Activated CD8-positive, alpha-beta memory T cell treated with anti-CD3 and anti-CD28 coated beads, Interleukin-2, amount 50 U/mL, for 24 hours (primary cell): ENCODE measurements around the gene GPR26.
"Not testable (repeated sequence)": the region's sequence is repeated elsewhere in the genome, so short reads cannot be mapped to it uniquely, and the experiment has no call there.

Source experiments
- DNase-seq: peaks from one replicate; pipeline ENCODE4 v3.0.0-alpha.2; 2020; ENCODE audit errors: extremely low read depth

Gene GPR26

DNA sequence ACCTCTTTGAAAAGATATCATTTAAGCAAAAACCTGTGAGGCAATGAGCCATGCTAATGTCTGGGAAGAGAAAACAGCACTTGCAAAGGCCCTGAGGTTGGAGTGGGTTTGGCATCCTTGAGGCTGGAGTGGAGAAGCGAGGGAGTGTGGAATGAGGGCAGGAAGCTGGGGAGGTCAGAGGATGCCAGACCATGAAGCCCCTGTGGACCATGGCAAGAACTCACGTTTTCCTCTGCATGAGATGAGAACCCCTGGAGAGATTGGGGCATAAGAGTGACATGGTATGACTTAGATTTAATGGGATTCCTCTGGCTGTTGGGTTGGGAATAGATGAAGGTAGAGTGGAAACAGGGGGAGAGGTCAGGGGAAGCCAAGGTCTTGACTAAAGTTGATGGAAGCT lies 49.4 kb downstream of the GPR26 start:
- DNase-seq: no peak

GRCh38 chr10:123717336-123717735 lies 51.2 kb downstream of the GPR26 start:
- no peak for DNase-seq

GRCh38 chr10:123718544-123719060 lies 52.4 kb downstream of the GPR26 start:
- DNase-seq: no peak

DNA sequence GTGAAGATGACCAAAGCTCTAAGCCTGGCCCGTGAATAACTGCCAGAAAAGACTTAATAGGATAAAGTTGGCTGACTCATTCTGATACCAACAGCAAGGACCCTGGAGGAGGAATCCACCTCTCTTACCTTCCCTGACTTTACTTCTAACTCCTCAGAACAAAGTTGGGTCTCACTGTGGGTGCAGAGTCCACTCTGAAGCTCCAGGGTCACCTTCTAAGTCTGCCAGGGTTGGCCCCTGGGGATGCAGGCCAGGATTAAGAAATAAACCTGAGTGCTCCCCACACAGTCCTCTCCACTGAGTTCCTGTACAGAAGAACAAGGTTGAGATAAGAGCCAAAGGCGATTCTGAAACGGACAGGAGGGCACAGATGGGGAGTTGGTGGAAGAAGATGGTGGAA lies 54.4 kb downstream of the GPR26 start:
- no peak for DNase-seq

DNA sequence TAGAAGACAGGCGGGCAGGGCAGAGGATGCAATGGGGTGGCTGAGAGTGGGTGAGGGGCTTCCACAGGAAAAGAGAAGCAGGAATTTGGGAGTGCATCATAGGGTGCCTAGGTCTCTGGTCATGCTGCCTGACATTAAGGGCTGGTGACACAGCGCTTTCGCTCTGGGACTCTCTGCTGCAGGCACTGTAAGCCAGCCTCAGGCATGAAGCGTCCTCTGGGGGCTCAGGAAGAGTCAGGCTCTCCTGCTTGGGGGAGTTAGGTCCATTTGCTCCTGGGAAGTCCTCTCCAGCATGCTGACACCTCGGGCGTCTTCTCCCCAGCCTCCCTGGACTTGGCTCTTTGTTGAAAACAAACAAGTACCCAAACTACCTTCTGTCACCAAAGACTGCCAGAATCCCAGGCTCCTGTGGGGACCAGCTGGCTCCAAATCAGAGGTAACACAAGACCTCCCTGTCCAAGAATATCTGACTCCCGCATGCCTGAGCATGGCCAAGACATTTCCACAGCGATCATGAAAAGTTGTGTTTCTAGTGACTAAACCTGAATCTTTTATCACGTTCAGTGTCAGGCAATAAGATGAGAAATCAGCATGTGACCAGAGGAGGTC lies 55.4 kb downstream of the GPR26 start:
- no peak for DNase-seq

GRCh38 chr10:123722351-123722750 lies 56.2 kb downstream of the GPR26 start:
- no peak for DNase-seq

- DNase-seq: no peak
These were observed 58.6 kb downstream of the GPR26 start for GRCh38 chr10:123724747-123725146.

DNA sequence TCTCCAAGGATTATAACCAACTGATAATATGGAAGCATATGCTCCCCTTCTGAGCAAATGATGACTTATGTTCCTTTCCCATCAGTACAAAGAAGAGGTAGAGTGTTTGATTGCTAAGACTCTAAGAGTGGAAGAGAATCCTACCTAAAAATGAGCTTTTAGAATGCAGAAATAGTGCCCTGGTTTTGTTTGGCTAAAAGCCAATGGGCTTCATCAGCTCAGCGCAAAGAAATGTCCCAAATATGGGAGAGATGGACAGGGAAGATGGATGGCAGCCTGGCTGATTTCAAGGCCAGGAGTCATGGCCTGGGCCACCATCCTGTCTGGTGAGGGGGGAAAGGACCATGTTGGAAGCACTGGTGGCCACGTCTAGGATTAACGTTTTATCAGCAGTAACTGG lies 60.2 kb downstream of the GPR26 start:
- no peak for DNase-seq

GRCh38 chr10:123726836-123727235 lies 60.7 kb downstream of the GPR26 start:
- DNase-seq: no peak

DNA sequence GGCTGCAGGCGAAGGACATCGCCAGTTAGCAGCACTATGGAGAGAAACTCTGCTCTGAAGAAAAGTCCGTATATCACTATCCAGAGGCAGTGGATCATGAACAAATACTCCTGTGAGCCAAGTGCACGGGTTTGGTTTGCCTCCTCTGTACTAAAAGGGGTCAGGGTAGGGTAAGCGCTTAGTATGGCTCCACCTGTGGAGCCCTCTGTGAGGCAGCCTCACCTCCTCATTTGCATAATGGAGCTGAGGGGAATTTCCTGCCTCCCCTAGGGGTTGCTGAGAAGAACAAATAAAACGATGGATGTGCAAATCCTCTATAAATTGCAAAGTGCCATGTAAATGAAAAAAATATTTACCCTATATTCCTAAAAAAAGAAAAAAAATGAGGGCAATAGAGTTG lies 63.4 kb downstream of the GPR26 start:
- no peak for DNase-seq

- not testable (repeated sequence) for DNase-seq
These were observed 70.8 kb downstream of the GPR26 start for GRCh38 chr10:123736917-123737316.

- DNase-seq: no peak
These were observed 75.0 kb downstream of the GPR26 start for GRCh38 chr10:123741146-123741545.

- DNase-seq: no peak
These were observed 75.6 kb downstream of the GPR26 start for GRCh38 chr10:123741711-123742110.

- no peak for DNase-seq
These were observed 76.7 kb downstream of the GPR26 start for GRCh38 chr10:123742751-123743440.

DNA sequence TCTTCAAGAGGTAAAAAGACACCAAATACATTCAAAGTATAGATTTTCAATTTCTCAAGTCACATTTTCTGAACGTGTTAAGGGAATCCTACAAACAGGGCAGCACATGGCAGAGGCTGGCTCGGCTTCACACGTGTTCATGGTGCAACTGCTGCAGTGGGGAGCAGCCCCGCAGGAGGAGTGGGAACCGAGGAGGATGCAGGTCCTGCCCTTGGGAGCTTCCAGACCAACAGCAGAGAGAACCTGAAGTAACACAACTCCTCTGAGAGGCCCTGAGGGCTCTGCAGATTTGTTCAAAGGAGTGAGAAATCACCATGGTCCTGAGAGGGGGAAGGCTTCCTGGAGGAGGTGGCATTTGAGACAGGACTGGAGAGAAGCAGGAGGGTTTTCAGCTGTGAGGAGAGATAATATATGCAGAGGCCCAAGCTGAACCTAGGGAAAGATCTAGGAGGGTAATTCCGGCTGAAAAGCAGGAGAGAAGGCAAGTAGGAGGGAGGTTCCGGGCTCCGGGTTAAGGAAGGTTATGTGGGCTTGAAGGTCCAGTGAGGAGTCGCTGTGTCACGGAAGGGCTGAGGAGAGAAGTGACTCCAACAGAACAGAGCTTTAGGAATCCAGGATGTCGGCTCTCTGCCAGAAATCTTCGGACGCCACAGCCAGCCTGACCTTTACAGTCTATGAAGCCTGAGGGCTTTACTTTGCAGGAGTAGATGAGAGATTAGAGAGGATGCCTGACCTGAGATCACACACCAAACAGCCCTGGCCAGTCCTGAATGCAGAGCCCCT lies 77.5 kb downstream of the GPR26 start:
- no peak for DNase-seq

GRCh38 chr10:123744224-123744536 lies 78.0 kb downstream of the GPR26 start:
- no peak for DNase-seq
